ENCODE data around the gene C12orf43. TPM values are rescaled to one million over a fixed set of nuclear protein-coding genes. Genes with fewer than 3 reads are reported as not detected.
A peak's percentile ranks its signal among the peaks of the same experiment; 100 is the strongest.

C12orf43 gene
- total and polyA plus RNA-seq, 2 donors from 2014 or later: 10.3 to 15.6 TPM

DNA sequence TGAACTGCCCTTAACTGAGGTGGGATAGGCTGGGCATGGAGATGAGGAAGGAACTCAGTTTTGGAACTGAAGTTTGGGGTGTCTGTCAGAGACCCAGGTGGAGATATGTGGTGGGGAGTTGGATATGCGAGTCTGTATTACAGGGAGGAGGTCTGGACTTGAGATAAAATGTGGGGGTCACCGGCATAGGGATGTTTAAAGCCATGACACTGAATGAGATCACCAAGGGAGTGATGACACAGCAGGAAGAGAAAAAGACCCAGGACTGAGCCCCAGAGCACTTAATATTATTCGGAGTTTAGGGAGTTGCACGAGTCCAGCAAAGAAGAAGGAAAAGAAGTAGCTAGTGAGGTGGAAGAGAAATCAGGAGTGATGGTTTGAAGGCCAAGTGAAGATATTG lies 26.8 kb upstream of the C12orf43 start:
- no peaks in the 10 kb centered on the region for H3K27me3 ChIP-seq (ENCODE audit: control insufficient read depth, insufficient read depth, low read length)
- intact Hi-C loops (cut with DNase I): no loop called here
- no peak for FAIRE-seq

DNA sequence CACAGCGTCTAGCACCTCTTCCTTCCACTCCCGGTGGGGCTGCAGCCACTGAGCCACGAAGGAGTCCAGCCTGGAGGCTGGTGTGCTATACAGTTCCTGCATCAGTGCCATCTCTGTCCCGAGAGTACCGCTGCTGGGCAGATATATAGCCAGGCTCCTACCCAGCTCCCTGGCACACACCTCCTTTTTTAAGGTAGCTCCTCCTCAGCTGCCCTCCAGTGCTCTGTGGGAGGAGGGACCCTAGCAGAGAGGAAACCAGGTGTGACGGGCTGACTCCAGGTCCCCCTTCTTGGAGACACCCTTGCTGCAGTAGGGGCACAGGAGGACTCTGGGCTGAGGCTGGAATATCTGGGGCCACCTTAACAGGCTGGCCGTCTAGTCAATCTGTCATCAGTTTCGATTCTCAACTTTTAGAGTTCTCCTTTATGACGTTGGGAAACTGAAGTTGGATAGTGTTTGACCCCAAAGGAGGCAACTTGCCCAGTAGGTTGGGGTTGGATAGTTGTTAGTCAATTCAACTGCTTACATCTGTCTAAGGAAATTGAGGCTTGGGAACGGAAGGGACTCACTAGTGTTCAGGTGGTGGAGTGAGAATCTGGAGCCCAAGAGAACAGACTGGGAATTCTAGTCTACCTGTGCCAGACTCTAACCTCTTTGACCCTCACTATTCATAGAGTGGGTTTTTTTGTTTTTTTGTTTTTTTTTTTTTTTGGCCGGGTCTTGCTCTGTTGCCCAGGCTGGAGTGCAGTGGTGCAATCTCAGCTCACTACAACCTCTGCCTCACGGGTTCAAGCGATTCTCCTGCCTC lies 22.8 kb upstream of the C12orf43 start, which contains the start of gene OASL:
Gene OASL, minus strand, starts transcription at position 386 of the 808 bp plus-strand sequence. Its CDS starts 275 bp downstream, at position 111.
- peak within 1 kb of the TSS in 1 of 2 donors; percentile 32 for H3K27ac ChIP-seq (ENCODE audit: low read depth in 2 of 2, low read length in 2 of 2)
- peak in 1 of 5 donors; percentile 18 for DNase-seq
- FAIRE-seq: no peak

More for the DNA sequence above, 26.8 kb upstream of the C12orf43 start:
- Histone ChIP-seq H3K9me3 (ENCODE audit: control insufficient read depth in 2 of 3, insufficient read depth in 1 of 3, low read length in 3 of 3) (no peaks in the 10 kb centered on the region), H3K4me1 (ENCODE audit: control insufficient read depth in 2 of 3, insufficient read depth in 2 of 3, low read depth in 1 of 3, low read length in 3 of 3) (peaks cover 0 to 6% (median 0%) of the 10 kb centered on the region in 3 donors), H3K9ac (ENCODE audit: low read length in 3 of 3) (no peak overlapping the region), H3K27ac (ENCODE audit: low read depth in 2 of 2, low read length in 2 of 2) (no peak overlapping the region), H3K36me3 (ENCODE audit: control insufficient read depth in 2 of 3, insufficient read depth in 3 of 3, low read length in 3 of 3) (no peaks in the 10 kb centered on the region), H3K4me3 (ENCODE audit: low read length in 3 of 3) (no peak overlapping the region)
- no peak for DNase-seq
- TF ChIP-seq, protein P1, sequence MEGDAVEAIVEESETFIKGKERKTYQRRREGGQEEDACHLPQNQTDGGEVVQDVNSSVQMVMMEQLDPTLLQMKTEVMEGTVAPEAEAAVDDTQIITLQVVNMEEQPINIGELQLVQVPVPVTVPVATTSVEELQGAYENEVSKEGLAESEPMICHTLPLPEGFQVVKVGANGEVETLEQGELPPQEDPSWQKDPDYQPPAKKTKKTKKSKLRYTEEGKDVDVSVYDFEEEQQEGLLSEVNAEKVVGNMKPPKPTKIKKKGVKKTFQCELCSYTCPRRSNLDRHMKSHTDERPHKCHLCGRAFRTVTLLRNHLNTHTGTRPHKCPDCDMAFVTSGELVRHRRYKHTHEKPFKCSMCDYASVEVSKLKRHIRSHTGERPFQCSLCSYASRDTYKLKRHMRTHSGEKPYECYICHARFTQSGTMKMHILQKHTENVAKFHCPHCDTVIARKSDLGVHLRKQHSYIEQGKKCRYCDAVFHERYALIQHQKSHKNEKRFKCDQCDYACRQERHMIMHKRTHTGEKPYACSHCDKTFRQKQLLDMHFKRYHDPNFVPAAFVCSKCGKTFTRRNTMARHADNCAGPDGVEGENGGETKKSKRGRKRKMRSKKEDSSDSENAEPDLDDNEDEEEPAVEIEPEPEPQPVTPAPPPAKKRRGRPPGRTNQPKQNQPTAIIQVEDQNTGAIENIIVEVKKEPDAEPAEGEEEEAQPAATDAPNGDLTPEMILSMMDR (IDR thresholded peaks at IDR 0.05; ENCODE audit: borderline replicate concordance, extremely low read depth, insufficient read depth): no peak

GRCh38 chr12:121036810-121037326 lies 20.6 kb upstream of the C12orf43 start:
- no peaks in the 10 kb centered on the region for H3K27me3 ChIP-seq (ENCODE audit: control insufficient read depth, insufficient read depth, low read length)
- no peak for FAIRE-seq
- no peaks in the 10 kb centered on the region for H3K36me3 ChIP-seq (ENCODE audit: control insufficient read depth in 2 of 3, insufficient read depth in 3 of 3, low read length in 3 of 3)
- peaks cover 0 to 6% (median 0%) of the 10 kb centered on the region in 3 donors for H3K4me1 ChIP-seq (ENCODE audit: control insufficient read depth in 2 of 3, insufficient read depth in 2 of 3, low read depth in 1 of 3, low read length in 3 of 3)
- no peak overlapping the region for H3K9ac ChIP-seq (ENCODE audit: low read length in 3 of 3)
- TF ChIP-seq, protein P1 (IDR thresholded peaks at IDR 0.05; ENCODE audit: borderline replicate concordance, extremely low read depth, insufficient read depth): no peak
- no peak for DNase-seq
- no peak overlapping the region for H3K27ac ChIP-seq (ENCODE audit: low read depth in 2 of 2, low read length in 2 of 2)
- no peaks in the 10 kb centered on the region for H3K9me3 ChIP-seq (ENCODE audit: control insufficient read depth in 2 of 3, insufficient read depth in 1 of 3, low read length in 3 of 3)
- H3K4me3 ChIP-seq (ENCODE audit: low read length in 3 of 3): no peak overlapping the region
- intact Hi-C loops (cut with DNase I): no loop called here

More for the DNA sequence above, 22.8 kb upstream of the C12orf43 start, which contains the start of gene OASL:
- no peaks in the 10 kb centered on the region for H3K36me3 ChIP-seq (ENCODE audit: control insufficient read depth in 2 of 3, insufficient read depth in 3 of 3, low read length in 3 of 3)
- intact Hi-C loops (cut with DNase I): no loop called here
- peak within 1 kb of the TSS in 2 of 3 donors; percentile 11 to 35 for H3K9ac ChIP-seq (ENCODE audit: low read length in 3 of 3)
- peak within 1 kb of the TSS; percentile 18 to 89 (median 88) for H3K4me3 ChIP-seq (ENCODE audit: low read length in 3 of 3)
- H3K27me3 ChIP-seq (ENCODE audit: control insufficient read depth, insufficient read depth, low read length): no peaks in the 10 kb centered on the region
- H3K4me1 ChIP-seq (ENCODE audit: control insufficient read depth in 2 of 3, insufficient read depth in 2 of 3, low read depth in 1 of 3, low read length in 3 of 3): peaks cover 0 to 6% (median 0%) of the 10 kb centered on the region in 3 donors
- TF ChIP-seq, protein P1 (IDR thresholded peaks at IDR 0.05; ENCODE audit: borderline replicate concordance, extremely low read depth, insufficient read depth): no peak
- no peaks in the 10 kb centered on the region for H3K9me3 ChIP-seq (ENCODE audit: control insufficient read depth in 2 of 3, insufficient read depth in 1 of 3, low read length in 3 of 3)

Data from kidney (tissue), 14 donors.